IMR-90 (cell line): ENCODE measurements around the gene S100Z. TPM values are rescaled to one million over a fixed set of nuclear protein-coding genes. Genes with fewer than 3 reads are reported as not detected.

Experiments used
- ATAC-seq: fragments of 200-7000 bp; cut with Tn5 transposase; 2 replicates; pipeline ENCODE4 v1.9.1; 2020; ENCODE audit warnings: low read depth, mild to moderate bottlenecking, moderate library complexity
- BruUV-seq: library from RNA; stranded (reverse); fragments of 400-500 nt; replicated peaks from 2 replicates; lab custom pipeline; 2021; lab: Mats Ljungman, UMichigan
- CTCF ChIA-PET: fragments of 300-600 bp; formaldehyde crosslinking; extraction: SDS; loops from one replicate; lab custom pipeline; 2021; ENCODE audit warnings: antibody characterized with exemption; lab: Yijun Ruan, JAX
- POLR2A ChIA-PET: fragments of 300-600 bp; sonication (Branson Sonifier 250); formaldehyde crosslinking; loops from one replicate; lab custom pipeline; 2022; ENCODE audit warnings: antibody characterized with exemption; ENCODE audit not compliant: unreplicated experiment; lab: Charles Lee
- DNase-seq: peaks from one replicate; pipeline ENCODE4 v3.0.0; 2013
- H2AFZ ChIP-seq: replicated peaks from 2 replicates; pipeline ENCODE3; 2013; ENCODE audit warnings: low read length, mild to moderate bottlenecking; ENCODE audit not compliant: poor library complexity
- H2AK5ac ChIP-seq: 2 replicates; pipeline ENCODE4 v1.6.1; 2013; ENCODE audit warnings: low read depth, low read length, inconsistent platforms
- H2AK9ac ChIP-seq: replicated peaks from 2 replicates; pipeline ENCODE3; 2013; ENCODE audit warnings: mild to moderate bottlenecking, low read depth, low read length, moderate library complexity; ENCODE audit not compliant: poor library complexity
- H2BK120ac ChIP-seq: 2 replicates; pipeline ENCODE4 v1.6.1; 2013; ENCODE audit warnings: low read depth, low read length, inconsistent platforms
- H2BK15ac ChIP-seq: 3 replicates; pipeline ENCODE4 v1.6.1; 2013; ENCODE audit warnings: low read depth, low read length, inconsistent platforms
- H2BK20ac ChIP-seq: 2 replicates; pipeline ENCODE4 v1.6.1; 2013; ENCODE audit warnings: low read depth, mild to moderate bottlenecking, inconsistent platforms, low read length, moderate library complexity
- H2BK5ac ChIP-seq: 2 replicates; pipeline ENCODE4 v1.6.1; 2013; ENCODE audit warnings: mild to moderate bottlenecking, low read depth, low read length, inconsistent platforms; ENCODE audit not compliant: poor library complexity, severe bottlenecking
- H3K14ac ChIP-seq: replicated peaks from 2 replicates; pipeline ENCODE4 v1.6.1; 2013; ENCODE audit warnings: low read depth, low read length, inconsistent platforms
- H3K18ac ChIP-seq: 2 replicates; pipeline ENCODE4 v1.6.1; 2013; ENCODE audit warnings: low read depth, low read length, control low read depth
- H3K23ac ChIP-seq: 2 replicates; pipeline ENCODE4 v1.6.1; 2013; ENCODE audit warnings: low read depth, low read length, inconsistent platforms
- H3K27ac ChIP-seq: 2 replicates; pipeline ENCODE4 v1.5.1; 2013; ENCODE audit warnings: mild to moderate bottlenecking, control low read depth, low read length; ENCODE audit not compliant: insufficient read depth
- H3K27me3 ChIP-seq: 2 replicates; pipeline ENCODE4 v1.6.1; 2013; ENCODE audit warnings: low read length; ENCODE audit not compliant: control insufficient read depth, insufficient read depth
- H3K36me3 ChIP-seq: 2 replicates; pipeline ENCODE4 v1.6.1; 2013; ENCODE audit warnings: low read length, mixed read lengths; ENCODE audit not compliant: control insufficient read depth, insufficient read depth
- H3K4ac ChIP-seq: 2 replicates; pipeline ENCODE4 v1.6.1; 2013; ENCODE audit warnings: low read depth, low read length, inconsistent platforms
- H3K4me1 ChIP-seq: 2 replicates; pipeline ENCODE4 v1.6.1; 2013; ENCODE audit warnings: low read length, mixed read lengths; ENCODE audit not compliant: control insufficient read depth, insufficient read depth
- H3K4me2 ChIP-seq: 2 replicates; pipeline ENCODE4 v1.6.1; 2013; ENCODE audit warnings: low read depth, mild to moderate bottlenecking, control low read depth, low read length, moderate library complexity
- H3K4me3 ChIP-seq: 2 replicates; pipeline ENCODE4 v1.5.1; 2013; ENCODE audit warnings: low read depth, mild to moderate bottlenecking, control low read depth, low read length, moderate library complexity; ENCODE audit not compliant: insufficient read depth
- H3K56ac ChIP-seq: 2 replicates; pipeline ENCODE4 v1.6.1; 2013; ENCODE audit warnings: low read length, inconsistent platforms; ENCODE audit not compliant: insufficient read depth; ENCODE audit errors: extremely low read depth
- H3K79me1 ChIP-seq, 2 experiments: 2 replicates each; pipeline ENCODE4 v1.6.1; 2013; ENCODE audit warnings: low read length in 2 of 2, inconsistent platforms in 1 of 2, low read depth in 1 of 2
- H3K9ac ChIP-seq: 2 replicates; pipeline ENCODE4 v1.6.1; 2013; ENCODE audit warnings: low read depth, low read length, control low read depth
- H3K9me1 ChIP-seq: 2 replicates; pipeline ENCODE4 v1.6.1; 2013; ENCODE audit warnings: low read length, inconsistent platforms; ENCODE audit not compliant: insufficient read depth
- H3K9me3 ChIP-seq: 2 replicates; pipeline ENCODE4 v1.6.1; 2013; ENCODE audit warnings: low read length; ENCODE audit not compliant: control insufficient read depth, insufficient read depth
- H4K20me1 ChIP-seq: 2 replicates; pipeline ENCODE4 v1.6.1; 2013; ENCODE audit warnings: low read length, inconsistent platforms; ENCODE audit not compliant: insufficient read depth
- H4K5ac ChIP-seq: 2 replicates; pipeline ENCODE4 v1.6.1; 2013; ENCODE audit warnings: mild to moderate bottlenecking, low read depth, low read length, control low read depth
- H4K8ac ChIP-seq, 2 experiments: 2 replicates each; pipeline ENCODE4 v1.6.1; 2013; ENCODE audit warnings: low read depth in 2 of 2, low read length in 2 of 2, control low read depth in 1 of 2, inconsistent platforms in 1 of 2
- H4K91ac ChIP-seq: 2 replicates; pipeline ENCODE4 v1.6.1; 2013; ENCODE audit warnings: low read depth, low read length, inconsistent platforms; ENCODE audit not compliant: insufficient read depth
- CHD1 ChIP-seq: IDR thresholded peaks from 2 replicates; pipeline ENCODE4 v1.6.1; 2012; ENCODE audit warnings: low read depth, low read length, improper control_type of control experiment
- RCOR1 ChIP-seq: IDR thresholded peaks from 2 replicates; pipeline ENCODE4 v1.6.1; 2012; ENCODE audit warnings: mild to moderate bottlenecking, low read length, improper control_type of control experiment; ENCODE audit not compliant: insufficient replicate concordance
- WGBS, 2 experiments: methylation state at CpG; one replicate each; pipeline versions ENCODE4 v1.1.5 to v1.1.7; 2013; ENCODE audit warnings: missing lambda C conversion rate in 2 of 2; ENCODE audit not compliant: insufficient read length in 1 of 2; ENCODE audit errors: extremely low coverage in 2 of 2; 5-methylcytosine and 5-hydroxymethylcytosine counted together
- dilution Hi-C: fragments of 300-500 bp; cut with HindIII; formaldehyde crosslinking; loops from one replicate; pipeline ENCODE4 v1.14.3; 2018; ENCODE audit warnings: low sequenced_read_pairs; ENCODE audit not compliant: unreplicated experiment
- in situ Hi-C: fragments of 300-500 bp; cut with MboI; formaldehyde crosslinking; loops from 3 replicates; pipeline ENCODE4 v1.14.3; 2019; ENCODE audit warnings: low sequenced_read_pairs, inconsistent platforms, mixed read lengths
- intact Hi-C: fragments of 100-400 bp; cut with micrococcal nuclease; formaldehyde crosslinking; loops from 2 replicates; pipeline ENCODE4 v1.10.0; 2022
- polyA plus RNA-seq, 3 experiments: library from polyadenylated mRNA; depleted of rRNA; stranded (reverse); fragments of >200 nt; gene quantifications; 2 replicates each; pipeline ENCODE4 v1.2.3, GENCODE V29; 2012; ENCODE audit warnings: low replicate concordance in 1 of 3
- total RNA-seq: library from RNA; depleted of rRNA; stranded (reverse); fragments of >200 nt; gene quantifications from 2 replicates; pipeline ENCODE4 v1.2.3, GENCODE V29; 2012
- TF ChIP-seq, protein P1 (sequence below): fragments of 150-350 bp; IDR thresholded peaks from 2 replicates; pipeline ENCODE4 v1.6.1; 2017; ENCODE audit warnings: mild to moderate bottlenecking, antibody characterized with exemption, low read length, low read depth

The S100Z gene
- total and polyA plus RNA-seq, 2 of the 4 experiments (the other 2 are of a cell fraction): not detected

DNA sequence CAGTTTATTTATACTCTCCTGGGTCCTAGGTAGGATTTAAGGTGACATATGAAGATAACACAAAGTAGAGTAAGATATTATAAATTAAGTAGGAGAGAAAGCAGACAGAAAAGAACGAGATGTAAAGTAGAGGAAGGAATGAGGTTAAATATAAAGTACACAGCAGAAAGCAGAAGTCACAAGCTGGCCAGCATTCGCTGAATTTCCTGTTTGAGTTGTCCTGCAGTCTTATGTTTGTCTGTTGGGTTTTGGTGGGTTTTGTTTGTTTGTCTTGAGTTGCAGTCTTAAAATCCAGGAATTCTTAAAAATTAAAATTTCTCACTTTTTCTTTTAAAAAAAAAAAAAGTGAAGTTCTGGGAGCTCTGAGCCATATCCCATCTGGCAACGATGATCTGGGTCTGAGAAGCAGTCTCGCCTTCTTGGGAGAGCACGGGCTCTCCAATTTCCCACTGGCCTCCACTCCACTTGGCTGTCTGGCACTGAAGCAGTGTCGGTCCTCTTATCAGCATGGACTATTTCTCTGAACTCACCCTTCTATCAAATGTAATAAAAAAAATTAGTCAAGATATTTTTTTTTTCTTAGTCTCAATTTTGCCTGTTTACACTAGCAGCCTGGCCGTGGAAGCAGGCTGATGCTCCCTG is 2.0 kb downstream of the S100Z start:
- POLR2A ChIA-PET: no interaction called here
- no peak overlapping the region for H2BK120ac ChIP-seq
- no peaks in the 10 kb centered on the region for H3K27me3 ChIP-seq
- H4K91ac ChIP-seq: no peak overlapping the region
- in situ Hi-C loops: no loop called here
- no peak overlapping the region for H3K18ac ChIP-seq
- intact Hi-C loops: no loop called here
- no peak overlapping the region for H3K27ac ChIP-seq
- no peak overlapping the region for H3K23ac ChIP-seq
- no peak overlapping the region for H3K56ac ChIP-seq
- H4K20me1 ChIP-seq: no peaks in the 10 kb centered on the region
- CTCF ChIA-PET: interaction anchor here (0.6 kb wide), 1 partner anchor 144 kb away, joined by 3 read pairs; no protein-coding TSS in a partner anchor
- H2BK5ac ChIP-seq: no peak overlapping the region
- H2AFZ ChIP-seq: no peak overlapping the region
- H3K4me3 ChIP-seq: no peak overlapping the region
- H3K4me2 ChIP-seq: no peak overlapping the region
- no peak overlapping the region for H4K8ac ChIP-seq
- H2AK5ac ChIP-seq: no peak overlapping the region
- no peaks in the 10 kb centered on the region for H3K36me3 ChIP-seq
- TF ChIP-seq, protein P1, sequence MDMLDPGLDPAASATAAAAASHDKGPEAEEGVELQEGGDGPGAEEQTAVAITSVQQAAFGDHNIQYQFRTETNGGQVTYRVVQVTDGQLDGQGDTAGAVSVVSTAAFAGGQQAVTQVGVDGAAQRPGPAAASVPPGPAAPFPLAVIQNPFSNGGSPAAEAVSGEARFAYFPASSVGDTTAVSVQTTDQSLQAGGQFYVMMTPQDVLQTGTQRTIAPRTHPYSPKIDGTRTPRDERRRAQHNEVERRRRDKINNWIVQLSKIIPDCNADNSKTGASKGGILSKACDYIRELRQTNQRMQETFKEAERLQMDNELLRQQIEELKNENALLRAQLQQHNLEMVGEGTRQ: no peak
- TF ChIP-seq RCOR1 (no peak), CHD1 (no peak)
- no peak overlapping the region for H4K5ac ChIP-seq
- H3K14ac ChIP-seq: no peak overlapping the region
- H3K4ac ChIP-seq: no peak overlapping the region
- no peak overlapping the region for H2AK9ac ChIP-seq
- H3K4me1 ChIP-seq: no peaks in the 10 kb centered on the region
- dilution Hi-C loops: no loop called here
- no peaks in the 10 kb centered on the region for H3K9me3 ChIP-seq
- H3K79me1 ChIP-seq: no peaks in the 10 kb centered on the region
- no peak overlapping the region for H2BK15ac ChIP-seq
- no peaks in the 10 kb centered on the region for H3K9me1 ChIP-seq
- WGBS, 2 experiments: 63 to 100% methylated on average over 1 of the region's 7 CpGs
- no peak overlapping the region for H2BK20ac ChIP-seq
- DNase-seq: no peak
- BruUV-seq: no TSS peak
- ATAC-seq: no peak
- no peak overlapping the region for H3K9ac ChIP-seq
